DOHH2 (cell line): ENCODE results near the gene SLC27A2.

Source experiments
- EZH2phosphoT487 ChIP-seq: fragments of 200-600 bp; sonication (generic); IDR thresholded peaks from 2 replicates; pipeline ENCODE4 v1.6.1; 2017; ENCODE audit warnings: borderline replicate concordance, mild to moderate bottlenecking, antibody characterized with exemption, low read length, moderate library complexity, mixed read lengths
- TF ChIP-seq, protein P1 (sequence below): fragments of 200-600 bp; sonication (generic); IDR thresholded peaks from one replicate; pipeline ENCODE4 v1.5.1; 2014; ENCODE audit warnings: antibody characterized with exemption, mild to moderate bottlenecking, low read depth, low read length; ENCODE audit not compliant: poor library complexity, severe bottlenecking

DNA sequence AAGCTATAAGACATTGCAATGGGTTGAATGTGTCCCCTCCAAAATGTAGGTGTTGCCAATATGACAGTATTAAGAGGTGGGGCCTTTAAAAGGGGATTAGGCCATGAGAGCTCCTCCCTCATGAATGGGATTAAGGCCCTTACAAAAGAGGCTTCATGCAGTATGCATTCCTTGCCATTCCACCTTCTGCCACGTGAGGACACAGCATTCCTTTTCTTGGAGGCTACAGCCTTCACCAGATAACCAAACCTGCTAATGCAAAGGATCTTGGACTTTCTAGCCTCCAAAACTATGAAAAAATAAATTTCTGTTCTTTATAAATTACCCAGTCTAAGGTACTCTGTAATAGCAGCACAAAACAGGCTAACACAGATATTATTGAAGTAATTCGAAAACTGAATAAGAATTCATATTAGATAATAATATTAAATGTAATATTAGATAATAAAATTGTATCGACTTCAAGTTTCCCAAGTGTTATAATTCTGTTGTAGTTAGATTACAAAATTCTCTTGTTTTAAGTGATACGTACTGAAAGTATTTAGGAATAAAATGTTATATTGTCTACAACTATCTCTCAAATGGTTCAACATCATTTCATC lies 33.5 kb upstream of the SLC27A2 start:
- TF ChIP-seq, protein P1, sequence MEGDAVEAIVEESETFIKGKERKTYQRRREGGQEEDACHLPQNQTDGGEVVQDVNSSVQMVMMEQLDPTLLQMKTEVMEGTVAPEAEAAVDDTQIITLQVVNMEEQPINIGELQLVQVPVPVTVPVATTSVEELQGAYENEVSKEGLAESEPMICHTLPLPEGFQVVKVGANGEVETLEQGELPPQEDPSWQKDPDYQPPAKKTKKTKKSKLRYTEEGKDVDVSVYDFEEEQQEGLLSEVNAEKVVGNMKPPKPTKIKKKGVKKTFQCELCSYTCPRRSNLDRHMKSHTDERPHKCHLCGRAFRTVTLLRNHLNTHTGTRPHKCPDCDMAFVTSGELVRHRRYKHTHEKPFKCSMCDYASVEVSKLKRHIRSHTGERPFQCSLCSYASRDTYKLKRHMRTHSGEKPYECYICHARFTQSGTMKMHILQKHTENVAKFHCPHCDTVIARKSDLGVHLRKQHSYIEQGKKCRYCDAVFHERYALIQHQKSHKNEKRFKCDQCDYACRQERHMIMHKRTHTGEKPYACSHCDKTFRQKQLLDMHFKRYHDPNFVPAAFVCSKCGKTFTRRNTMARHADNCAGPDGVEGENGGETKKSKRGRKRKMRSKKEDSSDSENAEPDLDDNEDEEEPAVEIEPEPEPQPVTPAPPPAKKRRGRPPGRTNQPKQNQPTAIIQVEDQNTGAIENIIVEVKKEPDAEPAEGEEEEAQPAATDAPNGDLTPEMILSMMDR, result no peak
- TF ChIP-seq EZH2phosphoT487, result no peak
